Ishikawa (cell line): Measurements from ENCODE around the gene PTHLH.

Source experiments
- CEBPB ChIP-seq: IDR thresholded peaks from 2 replicates; pipeline ENCODE4 v1.6.1; 2012
- CREB1 ChIP-seq: IDR thresholded peaks from 2 replicates; pipeline ENCODE4 v1.6.1; 2012; ENCODE audit warnings: low read depth
- EGR1 ChIP-seq: IDR thresholded peaks from 2 replicates; pipeline ENCODE4 v1.6.1; 2012
- EP300 ChIP-seq: IDR thresholded peaks from 2 replicates; pipeline ENCODE4 v1.6.1; 2012; ENCODE audit warnings: borderline replicate concordance
- FOXM1 ChIP-seq: IDR thresholded peaks from 2 replicates; pipeline ENCODE4 v1.6.1; 2012; ENCODE audit warnings: low read depth, borderline replicate concordance
- NFIC ChIP-seq: IDR thresholded peaks from 2 replicates; pipeline ENCODE4 v1.6.1; 2012
- RAD21 ChIP-seq: IDR thresholded peaks from 2 replicates; pipeline ENCODE4 v1.6.1; 2012; ENCODE audit warnings: low read depth
- TAF1 ChIP-seq: IDR thresholded peaks from 2 replicates; pipeline ENCODE4 v1.6.1; 2012; ENCODE audit warnings: low read depth, mild to moderate bottlenecking
- TCF12 ChIP-seq: IDR thresholded peaks from 2 replicates; pipeline ENCODE4 v1.6.1; 2012; ENCODE audit warnings: low read depth
- TEAD4 ChIP-seq: IDR thresholded peaks from 2 replicates; pipeline ENCODE4 v1.6.1; 2012
- YY1 ChIP-seq: IDR thresholded peaks from 2 replicates; pipeline ENCODE4 v1.6.1; 2012; ENCODE audit warnings: low read depth
- TF ChIP-seq, protein P1 (sequence below): IDR thresholded peaks from 2 replicates; pipeline ENCODE4 v1.6.1; 2012
- TF ChIP-seq, protein P2 (sequence below): IDR thresholded peaks from 2 replicates; pipeline ENCODE4 v1.6.1; 2012; ENCODE audit warnings: low read depth, mild to moderate bottlenecking
- TF ChIP-seq, protein P3 (sequence below): IDR thresholded peaks from 2 replicates; pipeline ENCODE4 v1.6.1; 2012

DNA sequence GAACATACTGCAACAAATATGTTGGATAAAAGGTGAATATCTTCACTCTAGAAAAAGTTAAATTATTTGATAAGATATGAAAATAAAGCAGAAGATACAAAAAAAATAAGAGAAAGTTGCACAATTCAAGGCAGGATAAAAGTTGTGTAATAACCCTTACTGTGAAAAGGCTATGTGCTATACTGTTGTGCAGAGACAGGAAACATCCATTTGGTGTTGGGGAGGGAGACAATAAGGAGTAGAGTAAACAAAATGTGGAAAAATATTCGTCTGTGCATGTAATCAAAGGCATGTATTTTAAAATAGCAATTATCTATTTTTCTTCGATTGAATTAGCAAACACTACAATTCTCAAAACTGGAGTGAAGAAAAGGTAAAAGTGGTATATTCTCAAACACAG is 34.8 kb downstream of the PTHLH start:
- TF ChIP-seq, protein P1, sequence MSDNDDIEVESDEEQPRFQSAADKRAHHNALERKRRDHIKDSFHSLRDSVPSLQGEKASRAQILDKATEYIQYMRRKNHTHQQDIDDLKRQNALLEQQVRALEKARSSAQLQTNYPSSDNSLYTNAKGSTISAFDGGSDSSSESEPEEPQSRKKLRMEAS: no peak
- TF ChIP-seq EP300 (no peak), YY1 (no peak), RAD21 (no peak), FOXM1 (no peak), EGR1 (no peak), TEAD4 (no peak), CEBPB (no peak), CREB1 (no peak), TAF1 (no peak), TCF12 (no peak), NFIC (no peak)
- TF ChIP-seq, protein P2, sequence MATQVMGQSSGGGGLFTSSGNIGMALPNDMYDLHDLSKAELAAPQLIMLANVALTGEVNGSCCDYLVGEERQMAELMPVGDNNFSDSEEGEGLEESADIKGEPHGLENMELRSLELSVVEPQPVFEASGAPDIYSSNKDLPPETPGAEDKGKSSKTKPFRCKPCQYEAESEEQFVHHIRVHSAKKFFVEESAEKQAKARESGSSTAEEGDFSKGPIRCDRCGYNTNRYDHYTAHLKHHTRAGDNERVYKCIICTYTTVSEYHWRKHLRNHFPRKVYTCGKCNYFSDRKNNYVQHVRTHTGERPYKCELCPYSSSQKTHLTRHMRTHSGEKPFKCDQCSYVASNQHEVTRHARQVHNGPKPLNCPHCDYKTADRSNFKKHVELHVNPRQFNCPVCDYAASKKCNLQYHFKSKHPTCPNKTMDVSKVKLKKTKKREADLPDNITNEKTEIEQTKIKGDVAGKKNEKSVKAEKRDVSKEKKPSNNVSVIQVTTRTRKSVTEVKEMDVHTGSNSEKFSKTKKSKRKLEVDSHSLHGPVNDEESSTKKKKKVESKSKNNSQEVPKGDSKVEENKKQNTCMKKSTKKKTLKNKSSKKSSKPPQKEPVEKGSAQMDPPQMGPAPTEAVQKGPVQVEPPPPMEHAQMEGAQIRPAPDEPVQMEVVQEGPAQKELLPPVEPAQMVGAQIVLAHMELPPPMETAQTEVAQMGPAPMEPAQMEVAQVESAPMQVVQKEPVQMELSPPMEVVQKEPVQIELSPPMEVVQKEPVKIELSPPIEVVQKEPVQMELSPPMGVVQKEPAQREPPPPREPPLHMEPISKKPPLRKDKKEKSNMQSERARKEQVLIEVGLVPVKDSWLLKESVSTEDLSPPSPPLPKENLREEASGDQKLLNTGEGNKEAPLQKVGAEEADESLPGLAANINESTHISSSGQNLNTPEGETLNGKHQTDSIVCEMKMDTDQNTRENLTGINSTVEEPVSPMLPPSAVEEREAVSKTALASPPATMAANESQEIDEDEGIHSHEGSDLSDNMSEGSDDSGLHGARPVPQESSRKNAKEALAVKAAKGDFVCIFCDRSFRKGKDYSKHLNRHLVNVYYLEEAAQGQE: no peak
- TF ChIP-seq, protein P3, sequence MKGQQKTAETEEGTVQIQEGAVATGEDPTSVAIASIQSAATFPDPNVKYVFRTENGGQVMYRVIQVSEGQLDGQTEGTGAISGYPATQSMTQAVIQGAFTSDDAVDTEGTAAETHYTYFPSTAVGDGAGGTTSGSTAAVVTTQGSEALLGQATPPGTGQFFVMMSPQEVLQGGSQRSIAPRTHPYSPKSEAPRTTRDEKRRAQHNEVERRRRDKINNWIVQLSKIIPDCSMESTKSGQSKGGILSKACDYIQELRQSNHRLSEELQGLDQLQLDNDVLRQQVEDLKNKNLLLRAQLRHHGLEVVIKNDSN: no peak
